GM19035 (cell line): ENCODE measurements around the gene ABCA3.
A peak's percentile ranks its signal among the peaks of the same experiment; 100 is the strongest.
"Not testable (repeated sequence)": the region's sequence is repeated elsewhere in the genome, so short reads cannot be mapped to it uniquely, and the experiment has no call there.

ENCODE experiments used
- ATAC-seq: cut with Tn5 transposase; IDR thresholded peaks from one replicate; pipeline ENCODE4 v1.9.1; 2021; ENCODE audit not compliant: unreplicated experiment

Gene ABCA3

GRCh38 chr16:2282262-2282661 is 58.3 kb downstream of the ABCA3 start:
- no peak for ATAC-seq

- no peak for ATAC-seq
Measured at GRCh38 chr16:2280981-2281542, 59.5 kb downstream of the ABCA3 start.

GRCh38 chr16:2280461-2280860 is 60.1 kb downstream of the ABCA3 start:
- no peak for ATAC-seq

DNA sequence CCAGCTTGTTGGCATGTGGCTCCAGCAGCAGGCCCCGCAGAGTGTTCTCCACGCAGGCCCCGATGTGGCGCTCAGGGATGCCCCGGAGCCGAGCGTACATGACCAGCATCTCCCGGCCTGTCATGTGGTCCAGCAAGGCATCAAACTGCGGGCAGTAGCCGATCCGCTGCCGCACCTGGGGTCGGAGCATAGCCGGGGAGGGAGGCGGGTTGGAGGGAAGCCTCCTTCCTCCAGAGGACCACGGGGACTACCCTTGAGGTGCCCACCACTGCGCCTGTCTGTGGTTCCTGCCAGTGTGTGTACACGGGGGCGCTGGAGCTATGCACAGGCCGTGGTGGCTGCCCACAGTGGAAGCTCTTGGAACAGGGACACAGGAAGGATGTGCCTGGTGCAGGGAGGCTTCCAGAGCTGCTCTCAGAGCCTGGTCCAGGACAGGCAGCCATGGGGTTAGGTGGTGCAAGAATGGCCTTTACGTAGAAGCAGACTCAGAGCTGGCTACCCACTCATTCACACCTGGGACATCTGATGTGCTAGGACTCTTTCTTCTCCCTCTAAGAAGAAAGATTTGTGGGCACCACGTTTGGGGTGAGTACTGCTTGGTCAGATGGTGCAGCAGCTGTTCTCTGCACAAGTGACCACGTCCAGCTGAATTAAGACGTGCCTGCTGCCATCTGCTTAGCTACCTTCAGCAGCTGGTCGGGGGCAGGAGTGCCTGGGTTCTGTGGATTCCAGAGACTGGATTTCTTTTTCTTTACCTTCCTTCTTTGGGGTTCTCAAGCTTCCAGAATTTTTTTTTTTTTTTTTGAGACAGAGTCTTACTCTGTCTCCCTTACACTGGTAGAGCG is 61.4 kb downstream of the ABCA3 start:
- ATAC-seq: no peak

- ATAC-seq: no peak
Measured at GRCh38 chr16:2278272-2278608, 62.3 kb downstream of the ABCA3 start.

GRCh38 chr16:2277466-2278271 is 62.9 kb downstream of the ABCA3 start:
- no peak for ATAC-seq

- ATAC-seq: no peak
Measured at GRCh38 chr16:2276368-2277195, 63.9 kb downstream of the ABCA3 start.

- ATAC-seq: no peak
Measured at GRCh38 chr16:2275476-2276367, 64.8 kb downstream of the ABCA3 start.

GRCh38 chr16:2273931-2274330 is 66.6 kb downstream of the ABCA3 start:
- no peak for ATAC-seq

GRCh38 chr16:2273484-2273883 is 67.0 kb downstream of the ABCA3 start:
- ATAC-seq: no peak

DNA sequence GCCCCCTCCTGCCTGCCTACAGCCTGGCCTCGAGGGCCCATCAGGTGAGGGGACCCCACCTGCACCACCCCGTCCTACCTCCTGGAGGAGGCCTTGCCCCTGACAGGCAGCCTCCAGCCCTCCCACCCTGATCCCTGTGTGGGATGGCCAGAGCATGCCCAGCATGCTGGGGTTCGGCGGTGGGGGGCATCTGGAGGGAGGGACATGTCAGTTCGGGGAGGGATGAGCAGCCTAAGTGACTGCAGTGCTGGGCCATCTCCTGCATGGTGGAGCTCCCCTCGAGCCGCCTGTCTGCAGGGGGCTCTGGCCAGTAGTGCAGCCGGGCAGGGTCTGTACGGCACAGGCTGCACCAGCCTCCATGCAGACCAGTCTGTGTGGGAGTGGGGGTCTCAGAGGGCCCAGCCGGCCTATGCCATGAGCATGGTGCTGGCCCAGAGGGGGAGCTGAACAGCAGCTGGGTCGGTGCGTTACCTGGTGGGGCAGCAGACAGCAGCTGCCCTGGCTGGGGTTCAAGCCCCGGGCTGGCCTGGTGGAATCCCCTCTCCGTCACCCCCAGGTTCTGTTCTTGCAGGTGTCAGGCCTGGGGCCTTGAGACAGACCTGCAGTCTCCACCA is 68.6 kb downstream of the ABCA3 start:
- no peak for ATAC-seq

- no peak for ATAC-seq
Measured at GRCh38 chr16:2270588-2271470, 69.7 kb downstream of the ABCA3 start.

GRCh38 chr16:2270070-2270462 is 70.5 kb downstream of the ABCA3 start:
- ATAC-seq: no peak

GRCh38 chr16:2267913-2268666 is 72.4 kb downstream of the ABCA3 start, which contains the start of gene RNPS1:
Gene RNPS1 (minus strand): TSS chr16:2268126. CDS start chr16:2264643, 3,483 bp downstream.
- ATAC-seq: peak; percentile 76

GRCh38 chr16:2267505-2267912 is 73.0 kb downstream of the ABCA3 start:
- ATAC-seq: peak; percentile 60

DNA sequence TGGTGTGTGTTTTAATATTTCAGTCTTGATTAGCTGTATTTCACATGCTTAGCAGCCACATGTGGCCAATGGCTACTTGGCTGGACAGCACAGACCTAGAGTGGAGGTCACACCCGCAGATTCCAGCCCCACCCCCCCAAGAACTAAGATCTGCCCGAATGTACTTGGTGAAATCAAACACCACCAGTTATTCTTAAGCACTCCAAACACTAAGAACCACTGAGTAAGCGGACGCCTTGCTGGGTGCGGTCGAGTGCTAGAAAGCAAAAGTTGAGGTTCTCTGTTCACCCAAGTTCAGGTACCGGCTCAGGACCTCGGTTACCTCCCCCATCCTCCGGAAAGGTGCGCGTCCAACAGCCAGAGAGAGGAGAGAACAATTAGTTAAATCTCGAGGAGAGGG is 73.6 kb downstream of the ABCA3 start:
- ATAC-seq: not testable (repeated sequence)

DNA sequence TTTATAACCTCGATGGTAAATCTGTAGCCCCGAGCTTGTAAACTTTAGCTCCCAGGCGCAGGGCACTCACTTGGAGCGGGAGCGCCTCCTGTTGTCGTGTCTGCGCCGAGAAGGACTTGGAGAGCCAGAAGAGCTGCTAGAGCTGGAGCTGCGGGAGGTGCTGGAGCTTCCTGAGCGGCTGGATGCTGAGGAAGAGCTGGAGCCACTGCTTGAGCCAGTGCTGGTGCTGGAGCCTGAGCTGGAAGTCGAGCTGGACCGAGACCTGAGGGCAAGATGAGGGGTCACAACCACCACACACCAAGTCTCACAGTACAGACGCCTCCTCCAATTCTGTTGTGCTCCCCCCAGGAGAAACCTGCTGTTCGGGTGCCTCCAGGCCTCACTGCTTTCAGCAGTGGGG is 77.5 kb downstream of the ABCA3 start:
- not testable (repeated sequence) for ATAC-seq

DNA sequence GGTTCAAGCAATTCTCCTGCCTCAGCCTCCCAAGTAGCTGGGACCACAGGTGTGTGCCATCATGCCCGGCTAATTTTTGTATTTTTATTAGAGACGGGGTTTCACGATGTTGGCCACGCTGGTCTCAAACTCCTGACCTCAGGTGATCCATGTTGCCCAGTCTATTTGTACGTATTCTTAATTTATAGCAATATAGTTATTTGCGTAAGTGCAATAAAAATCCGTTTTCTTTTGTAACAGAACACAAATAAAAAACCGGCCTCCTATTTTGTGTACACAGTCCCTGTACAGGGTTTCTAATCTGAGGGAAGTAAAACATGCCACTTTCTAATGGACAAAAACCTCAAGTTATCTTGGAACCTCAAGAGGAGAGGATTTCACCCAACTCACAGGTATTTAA is 80.3 kb downstream of the ABCA3 start:
- ATAC-seq: no peak
